CD14-positive monocyte (primary cell): ENCODE data around the gene DNAAF6. TPM values are rescaled to one million over a fixed set of nuclear protein-coding genes. Genes with fewer than 3 reads are reported as not detected.

ENCODE experiments used
- DNase-seq, 3 donors: peaks; one replicate each; pipeline ENCODE4 v3.0.0-alpha.2; 2011 to 2022
- H2AFZ ChIP-seq: 2 replicates; pipeline ENCODE4 v1.6.0; 2012; ENCODE audit warnings: mild to moderate bottlenecking, low read depth, low read length, inconsistent platforms; ENCODE audit not compliant: insufficient read depth, poor library complexity, severe bottlenecking
- H3K27ac ChIP-seq, 2 donors: 1 replicate in 1 of 2; 2 replicates in 1 of 2; pipeline ENCODE4 v1.5.1; 2012 to 2013; ENCODE audit warnings: low read length in 2 of 2, control low read depth in 1 of 2, inconsistent platforms in 1 of 2, low read depth in 1 of 2, mild to moderate bottlenecking in 1 of 2
- H3K27me3 ChIP-seq, 2 donors: one replicate each; pipeline versions ENCODE4 v1.6.0 to v1.6.1; 2011 to 2013; ENCODE audit warnings: low read length in 2 of 2; ENCODE audit not compliant: control insufficient read depth in 2 of 2, insufficient read depth in 2 of 2
- H3K36me3 ChIP-seq, 2 donors: replicated peaks in 1 of 2; 1 replicate in 1 of 2; 2 replicates in 1 of 2; pipeline versions ENCODE4 v1.5.1 to v1.6.1; 2012 to 2013; ENCODE audit warnings: low read length in 2 of 2, control low read depth in 1 of 2, inconsistent platforms in 1 of 2, mild to moderate bottlenecking in 1 of 2; ENCODE audit not compliant: insufficient read depth in 2 of 2, control insufficient read depth in 1 of 2
- H3K4me1 ChIP-seq, 2 donors: 1 replicate in 1 of 2; 2 replicates in 1 of 2; pipeline versions ENCODE4 v1.5.1 to v1.6.1; 2012 to 2013; ENCODE audit warnings: low read length in 2 of 2, control low read depth in 1 of 2, inconsistent platforms in 1 of 2, mild to moderate bottlenecking in 1 of 2, moderate library complexity in 1 of 2; ENCODE audit not compliant: insufficient read depth in 2 of 2, control insufficient read depth in 1 of 2
- H3K4me2 ChIP-seq: replicated peaks from 2 replicates; pipeline ENCODE3; 2012; ENCODE audit warnings: low read length, moderate library complexity, mild to moderate bottlenecking; ENCODE audit not compliant: poor library complexity, severe bottlenecking; ENCODE audit errors: extremely low read depth
- H3K4me3 ChIP-seq, 3 experiments: fragments of 200-600 bp in 1 of 3; sonication (generic) in 1 of 3; replicated peaks in 1 of 3; 1 replicate in 2 of 3; 2 replicates in 1 of 3; pipeline ENCODE4 v1.5.1; 2011 to 2013; ENCODE audit warnings: low read length in 3 of 3, mild to moderate bottlenecking in 3 of 3, control low read depth in 2 of 3, low read depth in 2 of 3, inconsistent platforms in 1 of 3, moderate library complexity in 1 of 3
- H3K79me2 ChIP-seq: 2 replicates; pipeline ENCODE4 v1.6.0; 2012; ENCODE audit warnings: mild to moderate bottlenecking, control low read depth, inconsistent platforms, low read length, moderate library complexity; ENCODE audit not compliant: insufficient read depth
- H3K9ac ChIP-seq: 2 replicates; pipeline ENCODE4 v1.6.0; 2017; ENCODE audit warnings: low read length, mild to moderate bottlenecking; ENCODE audit not compliant: insufficient read depth, poor library complexity, severe bottlenecking
- H3K9me3 ChIP-seq, 2 donors: replicated peaks in 1 of 2; 1 replicate in 1 of 2; 2 replicates in 1 of 2; pipeline versions ENCODE4 v1.5.1 to v1.6.1; 2012 to 2013; ENCODE audit warnings: low read length in 2 of 2, control low read depth in 1 of 2; ENCODE audit not compliant: control insufficient read depth in 1 of 2, insufficient read depth in 1 of 2
- H4K20me1 ChIP-seq: 2 replicates; pipeline ENCODE4 v1.6.0; 2012; ENCODE audit warnings: mild to moderate bottlenecking, low read length, control low read depth, moderate library complexity; ENCODE audit not compliant: insufficient read depth
- H3K27ac Mint-ChIP-seq, 7 donors: one replicate each; pipeline ENCODE4 v1.8.0; 2020; ENCODE audit warnings: mild to moderate bottlenecking in 7 of 7, mixed read lengths in 7 of 7, moderate library complexity in 6 of 7, inconsistent platforms in 2 of 7
- H3K27me3 Mint-ChIP-seq, 3 donors: one replicate each; pipeline ENCODE4 v1.8.0; 2021 to 2022; ENCODE audit warnings: low read depth in 3 of 3, mild to moderate bottlenecking in 3 of 3, mixed read lengths in 3 of 3, moderate library complexity in 3 of 3, inconsistent platforms in 1 of 3
- H3K36me3 Mint-ChIP-seq, 2 donors: one replicate each; pipeline ENCODE4 v1.8.0; 2020; ENCODE audit warnings: mixed read lengths in 2 of 2, inconsistent platforms in 1 of 2, mild to moderate bottlenecking in 1 of 2
- H3K4me1 Mint-ChIP-seq: one replicate; pipeline ENCODE4 v1.8.0; 2020; ENCODE audit warnings: mild to moderate bottlenecking, mixed read lengths
- H3K4me3 Mint-ChIP-seq, 2 donors: one replicate each; pipeline ENCODE4 v1.8.0; 2020; ENCODE audit warnings: mild to moderate bottlenecking in 2 of 2, mixed read lengths in 2 of 2, moderate library complexity in 1 of 2
- H3K9me3 Mint-ChIP-seq, 7 donors: one replicate each; pipeline ENCODE4 v1.8.0; 2020 to 2022; ENCODE audit warnings: mixed read lengths in 7 of 7, mild to moderate bottlenecking in 6 of 7, moderate library complexity in 6 of 7, inconsistent platforms in 2 of 7
- WGBS: methylation state at CpG from one replicate; pipeline ENCODE4 v1.1.5; 2013; ENCODE audit warnings: missing lambda C conversion rate; ENCODE audit not compliant: insufficient coverage; 5-methylcytosine and 5-hydroxymethylcytosine counted together
- intact Hi-C, 2 donors: fragments of 100-400 bp; cut with micrococcal nuclease; formaldehyde crosslinking; loops; one replicate each; pipeline versions ENCODE4 v1.15.0 to v1.15.1; 2023
- polyA plus RNA-seq, 3 donors: library from polyadenylated mRNA; depleted of rRNA in 1 of 3; unstranded in 2 of 3; stranded (reverse) in 1 of 3; fragments of 300-500 nt in 2 of 3; fragments of >200 nt in 1 of 3; fragmentation: Illumina TruSeq in 2 of 3; gene quantifications; 1 replicate in 2 of 3; 2 replicates in 1 of 3; pipeline ENCODE4 v1.2.3, GENCODE V29; 2012 to 2021
- TF ChIP-seq, protein P1 (sequence below): fragments of 200-600 bp; IDR thresholded peaks from one replicate; pipeline ENCODE4 v1.8.0; 2022; ENCODE audit warnings: antibody characterized with exemption, mild to moderate bottlenecking

Gene DNAAF6
- polyA plus RNA-seq, 3 donors: not detected

GRCh38 chrX:107167163-107167921, 39.1 kb upstream of the DNAAF6 start:
- Histone ChIP-seq H2AFZ (no peak overlapping the region), H3K4me2 (no peak overlapping the region), H3K9ac (no peak overlapping the region), H3K27ac (no peak overlapping the region), H3K79me2 (no peaks in the 10 kb centered on the region), H4K20me1 (no peaks in the 10 kb centered on the region), H3K4me1 (no peaks in the 10 kb centered on the region), H3K27me3 (no peaks in the 10 kb centered on the region), H3K4me3 (no peak overlapping the region), H3K9me3 (no peaks in the 10 kb centered on the region), H3K36me3 (no peaks in the 10 kb centered on the region)
- Mint-ChIP-seq H3K4me3 (no peak overlapping the region), H3K27me3 (peaks cover 0 to 5% (median 2%) of the 10 kb centered on the region in 3 donors), H3K27ac (no peak overlapping the region), H3K9me3 (no peaks in the 10 kb centered on the region), H3K4me1 (no peaks in the 10 kb centered on the region), H3K36me3 (no peaks in the 10 kb centered on the region)
- TF ChIP-seq, protein P1, sequence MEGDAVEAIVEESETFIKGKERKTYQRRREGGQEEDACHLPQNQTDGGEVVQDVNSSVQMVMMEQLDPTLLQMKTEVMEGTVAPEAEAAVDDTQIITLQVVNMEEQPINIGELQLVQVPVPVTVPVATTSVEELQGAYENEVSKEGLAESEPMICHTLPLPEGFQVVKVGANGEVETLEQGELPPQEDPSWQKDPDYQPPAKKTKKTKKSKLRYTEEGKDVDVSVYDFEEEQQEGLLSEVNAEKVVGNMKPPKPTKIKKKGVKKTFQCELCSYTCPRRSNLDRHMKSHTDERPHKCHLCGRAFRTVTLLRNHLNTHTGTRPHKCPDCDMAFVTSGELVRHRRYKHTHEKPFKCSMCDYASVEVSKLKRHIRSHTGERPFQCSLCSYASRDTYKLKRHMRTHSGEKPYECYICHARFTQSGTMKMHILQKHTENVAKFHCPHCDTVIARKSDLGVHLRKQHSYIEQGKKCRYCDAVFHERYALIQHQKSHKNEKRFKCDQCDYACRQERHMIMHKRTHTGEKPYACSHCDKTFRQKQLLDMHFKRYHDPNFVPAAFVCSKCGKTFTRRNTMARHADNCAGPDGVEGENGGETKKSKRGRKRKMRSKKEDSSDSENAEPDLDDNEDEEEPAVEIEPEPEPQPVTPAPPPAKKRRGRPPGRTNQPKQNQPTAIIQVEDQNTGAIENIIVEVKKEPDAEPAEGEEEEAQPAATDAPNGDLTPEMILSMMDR: no peak
- DNase-seq: no peak
- intact Hi-C loops: no loop called here
- no CpG with 5 or more reads among the region's 3 CpGs for WGBS

DNA sequence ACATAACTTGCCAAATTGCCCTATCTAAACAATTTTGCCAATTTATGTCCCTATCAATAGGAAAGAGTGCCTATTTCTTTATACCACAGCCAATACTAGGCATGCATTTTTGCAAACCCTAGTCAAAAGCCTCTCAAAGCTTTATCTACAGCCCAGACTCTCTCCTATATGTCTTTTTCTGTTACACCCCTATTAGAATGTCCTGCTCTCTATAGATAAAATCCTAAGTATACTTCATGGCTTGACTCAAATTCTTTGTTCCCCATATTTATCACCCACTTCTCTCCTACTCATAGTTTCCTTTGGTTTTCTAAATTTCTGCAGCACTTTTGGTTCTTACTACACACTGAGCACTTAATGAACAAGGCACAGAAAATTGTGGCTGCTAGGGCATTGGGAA, 38.2 kb upstream of the DNAAF6 start:
- H3K27ac Mint-ChIP-seq: no peak overlapping the region

More for the DNA sequence above, 38.2 kb upstream of the DNAAF6 start:
- no peak for DNase-seq
- H3K4me1 ChIP-seq: no peaks in the 10 kb centered on the region
- H3K79me2 ChIP-seq: no peaks in the 10 kb centered on the region
- H3K9ac ChIP-seq: no peak overlapping the region
- intact Hi-C loops: no loop called here
- no peak overlapping the region for H3K4me3 ChIP-seq
- H3K27ac ChIP-seq: no peak overlapping the region
- Mint-ChIP-seq H3K36me3 (no peaks in the 10 kb centered on the region), H3K4me1 (no peaks in the 10 kb centered on the region), H3K4me3 (no peak overlapping the region), H3K9me3 (no peaks in the 10 kb centered on the region), H3K27me3 (peaks cover 0 to 5% (median 2%) of the 10 kb centered on the region in 3 donors)
- H3K27me3 ChIP-seq: no peaks in the 10 kb centered on the region
- H3K9me3 ChIP-seq: no peaks in the 10 kb centered on the region
- no peaks in the 10 kb centered on the region for H3K36me3 ChIP-seq
- H3K4me2 ChIP-seq: no peak overlapping the region
- H4K20me1 ChIP-seq: no peaks in the 10 kb centered on the region
- TF ChIP-seq, protein P1: no peak
- no peak overlapping the region for H2AFZ ChIP-seq
